Neuronal stem cell (in vitro differentiated cells): Measurements from ENCODE around the gene LRRC18. TPM values are rescaled to one million over a fixed set of nuclear protein-coding genes. Genes with fewer than 3 reads are reported as not detected.
A peak's percentile ranks its signal among the peaks of the same experiment; 100 is the strongest.

Experiments used
- DNase-seq: peaks from one replicate; pipeline ENCODE4 v3.0.0-alpha.2; 2013; ENCODE audit warnings: low spot score
- H2AFZ ChIP-seq: one replicate; pipeline ENCODE4 v1.6.1; 2013; ENCODE audit warnings: mild to moderate bottlenecking, low read length, inconsistent platforms
- H2AK5ac ChIP-seq: 2 replicates; pipeline ENCODE4 v1.6.1; 2013; ENCODE audit warnings: low read depth, mild to moderate bottlenecking, inconsistent platforms, low read length, moderate library complexity, mixed read lengths
- H2BK120ac ChIP-seq: 2 replicates; pipeline ENCODE4 v1.6.1; 2013; ENCODE audit warnings: low read depth, mild to moderate bottlenecking, inconsistent platforms, low read length, moderate library complexity, mixed read lengths
- H2BK12ac ChIP-seq: one replicate; pipeline ENCODE4 v1.6.1; 2013; ENCODE audit warnings: low read length, inconsistent platforms
- H2BK15ac ChIP-seq: 2 replicates; pipeline ENCODE4 v1.6.1; 2013; ENCODE audit warnings: mild to moderate bottlenecking, low read length, inconsistent platforms, mixed read lengths
- H2BK5ac ChIP-seq: one replicate; pipeline ENCODE4 v1.6.1; 2013; ENCODE audit warnings: inconsistent platforms, mild to moderate bottlenecking, low read length, moderate library complexity
- H3K14ac ChIP-seq: one replicate; pipeline ENCODE4 v1.6.1; 2013; ENCODE audit warnings: low read length, inconsistent platforms
- H3K18ac ChIP-seq: 2 replicates; pipeline ENCODE4 v1.6.1; 2013; ENCODE audit warnings: low read length, inconsistent platforms
- H3K23ac ChIP-seq: 2 replicates; pipeline ENCODE4 v1.6.1; 2013; ENCODE audit warnings: low read depth, mild to moderate bottlenecking, mixed read lengths, low read length, inconsistent platforms; ENCODE audit not compliant: poor library complexity
- H3K27ac ChIP-seq: replicated peaks from 3 replicates; pipeline ENCODE4 v1.5.1; 2013; ENCODE audit warnings: low read length, inconsistent platforms
- H3K27me3 ChIP-seq, 3 experiments: 2 replicates each; pipeline ENCODE4 v1.6.1; 2013; ENCODE audit warnings: low read length in 3 of 3, mild to moderate bottlenecking in 2 of 3, inconsistent platforms in 1 of 3, low read depth in 1 of 3, mixed read lengths in 1 of 3, moderate library complexity in 1 of 3; ENCODE audit not compliant: control insufficient read depth in 3 of 3, insufficient read depth in 3 of 3
- H3K36me3 ChIP-seq, 2 donors: replicated peaks in 1 of 2; 2 replicates each; pipeline ENCODE4 v1.6.1; 2013; ENCODE audit warnings: low read length in 2 of 2; ENCODE audit not compliant: control insufficient read depth in 2 of 2, insufficient read depth in 2 of 2
- H3K4ac ChIP-seq: 2 replicates; pipeline ENCODE4 v1.6.1; 2013; ENCODE audit warnings: inconsistent platforms, mild to moderate bottlenecking, low read length, moderate library complexity
- H3K4me1 ChIP-seq, 2 donors: 1 replicate in 1 of 2; 2 replicates in 1 of 2; pipeline ENCODE4 v1.6.1; 2013; ENCODE audit warnings: low read length in 2 of 2, low read depth in 1 of 2; ENCODE audit not compliant: control insufficient read depth in 2 of 2, insufficient read depth in 1 of 2
- H3K4me2 ChIP-seq: one replicate; pipeline ENCODE4 v1.6.1; 2013; ENCODE audit warnings: mild to moderate bottlenecking, low read length, inconsistent platforms; ENCODE audit not compliant: insufficient read depth, poor library complexity, severe bottlenecking
- H3K4me3 ChIP-seq, 2 donors: 2 replicates each; pipeline ENCODE4 v1.5.1; 2013; ENCODE audit warnings: low read length in 2 of 2, mild to moderate bottlenecking in 2 of 2, inconsistent platforms in 1 of 2, moderate library complexity in 1 of 2
- H3K79me1 ChIP-seq: one replicate; pipeline ENCODE4 v1.6.1; 2013; ENCODE audit warnings: low read depth, mild to moderate bottlenecking, inconsistent platforms, low read length, moderate library complexity
- H3K9ac ChIP-seq: one replicate; pipeline ENCODE4 v1.6.1; 2013; ENCODE audit warnings: mild to moderate bottlenecking, low read depth, low read length, inconsistent platforms; ENCODE audit not compliant: poor library complexity
- H3K9me3 ChIP-seq, 2 donors: replicated peaks in 1 of 2; 2 replicates each; pipeline versions ENCODE3 to v1.6.1; 2013; ENCODE audit warnings: low read length in 2 of 2, mild to moderate bottlenecking in 2 of 2, inconsistent platforms in 1 of 2, low read depth in 1 of 2, mixed read lengths in 1 of 2, moderate library complexity in 1 of 2; ENCODE audit not compliant: control insufficient read depth in 2 of 2, insufficient read depth in 1 of 2
- H4K8ac ChIP-seq: one replicate; pipeline ENCODE4 v1.6.1; 2013; ENCODE audit warnings: low read depth, mild to moderate bottlenecking, inconsistent platforms, low read length, moderate library complexity
- H4K91ac ChIP-seq: one replicate; pipeline ENCODE4 v1.6.1; 2013; ENCODE audit warnings: low read length, low read depth, mild to moderate bottlenecking, inconsistent platforms; ENCODE audit not compliant: poor library complexity
- WGBS, 2 donors: extraction: QIAGEN DNeasy Blood & Tissue Kit; methylation state at CpG; one replicate each; pipeline ENCODE4 v1.1.7; 2013; ENCODE audit warnings: missing lambda C conversion rate in 2 of 2, mixed read lengths in 1 of 2; ENCODE audit not compliant: insufficient read length in 2 of 2, insufficient replicate concordance in 1 of 2; ENCODE audit errors: extremely low coverage in 2 of 2; 5-methylcytosine and 5-hydroxymethylcytosine counted together
- polyA plus RNA-seq, 2 experiments: library from polyadenylated mRNA; stranded (reverse); fragments of 200-250 nt; gene quantifications; one replicate each; pipeline ENCODE4 v1.2.3, GENCODE V29; 2013

LRRC18 gene
- polyA plus RNA-seq (2013, experiment 1 of 2), result not detected
- not detected for polyA plus RNA-seq (2013, experiment 2 of 2)

DNA sequence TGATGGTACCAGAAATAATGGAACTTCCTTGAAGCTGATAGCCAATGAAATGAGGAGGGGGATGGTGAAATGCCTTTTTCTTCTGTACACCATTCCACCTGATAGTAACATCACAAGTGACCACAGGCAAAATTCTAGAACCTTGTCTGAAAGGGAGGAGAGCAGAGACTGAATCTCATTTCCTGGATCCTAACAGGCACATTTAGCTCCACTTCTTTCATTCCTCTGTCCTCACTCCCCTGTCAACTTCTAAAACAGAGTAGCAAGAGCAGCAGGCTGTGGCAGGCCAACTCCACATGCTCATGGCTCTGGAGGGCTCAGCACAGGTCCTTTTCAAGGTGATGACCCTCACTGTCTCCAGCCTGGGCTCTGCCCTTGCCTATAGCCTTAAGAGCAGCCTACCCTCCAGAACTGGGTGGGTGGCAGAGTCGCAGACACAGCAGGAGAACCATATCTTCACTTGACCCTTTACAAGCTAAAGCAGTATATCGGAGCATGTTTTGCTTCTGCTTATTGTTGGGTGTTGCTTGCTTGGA lies at the start of gene LRRC18:
LRRC18 (minus strand) TSS at position 51 of the 536 bp plus-strand sequence. CDS start 25,685 bp downstream, outside the sequence.
- no peak for DNase-seq
- H3K4me2 ChIP-seq, result no peak within 1 kb of the TSS
- no peaks in the 10 kb centered on the region for H3K36me3 ChIP-seq
- H3K4ac ChIP-seq, result no peak within 1 kb of the TSS
- no peak within 1 kb of the TSS for H3K18ac ChIP-seq
- H2BK120ac ChIP-seq, result no peak within 1 kb of the TSS
- no peak within 1 kb of the TSS for H3K23ac ChIP-seq
- no peaks in the 10 kb centered on the region for H3K9me3 ChIP-seq
- no CpG with 5 or more reads among the region's 2 CpGs for WGBS, 2 donors
- H3K14ac ChIP-seq, result no peak within 1 kb of the TSS
- H2AK5ac ChIP-seq, result no peak within 1 kb of the TSS
- H4K8ac ChIP-seq, result no peak within 1 kb of the TSS
- no peak within 1 kb of the TSS for H3K9ac ChIP-seq
- H2BK12ac ChIP-seq, result no peak within 1 kb of the TSS
- H3K4me1 ChIP-seq, result peaks cover 9 to 11% of the 10 kb centered on the region in 2 donors
- no peak within 1 kb of the TSS for H4K91ac ChIP-seq
- H2BK5ac ChIP-seq, result no peak within 1 kb of the TSS
- H3K27me3 ChIP-seq, result no peaks in the 10 kb centered on the region
- no peak within 1 kb of the TSS for H3K27ac ChIP-seq
- H2AFZ ChIP-seq, result no peak within 1 kb of the TSS
- H3K4me3 ChIP-seq, result no peak within 1 kb of the TSS
- no peak within 1 kb of the TSS for H2BK15ac ChIP-seq
- H3K79me1 ChIP-seq, result no peaks in the 10 kb centered on the region

DNA sequence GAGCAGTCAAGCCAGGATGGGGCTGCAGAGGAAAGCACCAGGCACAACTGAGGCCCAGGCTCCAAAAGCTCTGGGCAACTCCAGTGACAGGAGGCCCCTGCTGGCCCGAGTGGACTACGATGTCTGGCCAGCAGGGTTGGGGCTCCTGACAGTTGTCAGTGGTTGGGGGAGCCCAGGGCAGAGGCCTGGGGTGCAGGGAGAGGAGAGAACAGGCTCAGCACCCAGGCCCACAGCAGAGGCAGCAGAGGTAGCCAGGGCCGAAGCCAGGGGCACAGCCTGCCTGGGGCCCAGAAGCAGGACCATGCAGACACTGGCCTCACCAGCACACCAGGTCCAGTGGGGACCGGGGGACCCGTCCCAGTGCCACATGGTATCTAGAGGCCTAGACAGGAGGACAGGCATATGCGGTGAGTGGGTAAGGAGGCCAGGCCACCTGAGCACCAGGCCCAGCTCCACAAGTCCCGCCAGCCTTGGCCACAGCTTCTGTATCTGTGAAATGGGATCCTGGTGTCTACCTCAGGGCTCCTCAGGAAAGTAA lies 46.0 kb upstream of the LRRC18 start:
- Histone ChIP-seq H2BK5ac (no peak overlapping the region), H3K14ac (no peak overlapping the region), H4K91ac (no peak overlapping the region), H3K4me3 (no peak overlapping the region), H3K36me3 (no peaks in the 10 kb centered on the region), H2BK120ac (no peak overlapping the region), H3K18ac (peak overlapping the region; percentile 7), H3K9ac (no peak overlapping the region), H2BK12ac (no peak overlapping the region), H2AFZ (no peak overlapping the region), H3K9me3 (no peaks in the 10 kb centered on the region), H3K4me2 (no peak overlapping the region), H3K23ac (peak overlapping the region; percentile 48), H2BK15ac (no peak overlapping the region), H3K4ac (no peak overlapping the region), H3K27ac (no peak overlapping the region), H3K27me3 (peaks cover 0 to 22% (median 1%) of the 10 kb centered on the region in 3 experiments), H3K79me1 (no peaks in the 10 kb centered on the region), H2AK5ac (no peak overlapping the region), H4K8ac (no peak overlapping the region), H3K4me1 (no peaks in the 10 kb centered on the region)
- DNase-seq, result no peak
- WGBS, 2 donors, result no CpG with 5 or more reads among the region's 7 CpGs

DNA sequence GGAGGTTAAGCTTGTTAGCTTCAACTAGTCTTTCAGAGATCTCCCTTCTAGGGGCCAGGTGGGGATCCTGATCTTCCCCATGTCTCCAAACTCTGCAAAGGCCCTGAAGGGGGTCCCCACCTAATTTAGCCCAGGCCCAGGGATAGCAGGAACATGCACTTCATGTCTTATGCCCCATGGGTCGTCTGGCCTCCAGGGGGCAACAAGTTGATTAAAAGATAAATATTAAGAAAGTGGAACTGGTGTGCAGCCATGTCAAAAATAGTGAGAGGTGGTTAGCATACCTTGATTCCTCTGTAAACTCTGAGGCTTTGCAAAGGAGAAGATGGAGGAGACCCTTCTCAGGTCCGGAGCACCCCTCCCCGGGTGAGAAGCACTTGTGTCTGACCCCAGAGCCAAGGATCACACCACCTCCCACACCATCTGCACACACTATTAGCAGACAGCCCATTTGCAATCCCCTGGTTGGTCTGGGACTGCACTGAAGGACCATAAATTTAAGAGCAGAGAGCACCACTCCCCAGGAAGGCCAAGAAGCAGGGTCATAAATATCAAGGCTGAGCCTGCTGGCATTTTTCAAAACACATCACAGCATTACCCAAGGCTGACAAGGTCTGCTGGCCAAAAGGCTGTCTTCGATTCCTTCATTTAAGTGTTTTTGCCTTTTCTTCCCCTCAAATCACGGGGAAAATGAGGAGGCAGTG lies 44.2 kb upstream of the LRRC18 start:
- H3K23ac ChIP-seq, result no peak overlapping the region
- no peaks in the 10 kb centered on the region for H3K9me3 ChIP-seq
- no peak overlapping the region for H3K4me2 ChIP-seq
- no peak overlapping the region for H2AFZ ChIP-seq
- H2AK5ac ChIP-seq, result no peak overlapping the region
- H3K4me1 ChIP-seq, result no peaks in the 10 kb centered on the region
- H2BK5ac ChIP-seq, result no peak overlapping the region
- no peak overlapping the region for H3K18ac ChIP-seq
- DNase-seq, result no peak
- no peak overlapping the region for H2BK12ac ChIP-seq
- no peak overlapping the region for H3K14ac ChIP-seq
- no peak overlapping the region for H3K9ac ChIP-seq
- H3K79me1 ChIP-seq, result no peaks in the 10 kb centered on the region
- H3K4me3 ChIP-seq, result no peak overlapping the region
- no peak overlapping the region for H3K4ac ChIP-seq
- H2BK120ac ChIP-seq, result no peak overlapping the region
- no peaks in the 10 kb centered on the region for H3K36me3 ChIP-seq
- H2BK15ac ChIP-seq, result no peak overlapping the region
- peaks cover 0 to 22% (median 1%) of the 10 kb centered on the region in 3 experiments for H3K27me3 ChIP-seq
- H4K91ac ChIP-seq, result no peak overlapping the region
- H3K27ac ChIP-seq, result no peak overlapping the region
- no peak overlapping the region for H4K8ac ChIP-seq
- WGBS, 2 donors, result no CpG with 5 or more reads among the region's 5 CpGs

DNA sequence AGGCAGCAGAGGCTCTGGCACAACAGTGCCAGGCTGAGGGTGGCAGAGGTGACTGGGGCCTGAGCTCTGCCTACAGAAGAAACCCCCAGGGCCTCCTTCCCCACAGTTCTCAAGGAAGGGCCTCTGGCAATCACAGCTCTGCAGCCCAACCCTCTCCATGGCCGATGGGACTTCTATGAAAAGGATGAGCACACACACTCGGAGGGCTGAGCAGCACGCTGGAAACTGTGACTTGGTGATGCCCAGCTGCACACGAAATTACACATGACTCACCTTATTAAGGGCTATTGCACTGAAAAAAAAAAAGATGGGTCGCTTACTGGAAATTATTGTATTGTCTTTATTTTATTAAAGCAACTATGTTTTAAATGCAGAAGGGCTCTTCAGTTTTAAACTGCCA lies 42.9 kb upstream of the LRRC18 start:
- H4K91ac ChIP-seq, result no peak overlapping the region
- no CpG with 5 or more reads among the region's 5 CpGs for WGBS, 2 donors

More for the DNA sequence above, 42.9 kb upstream of the LRRC18 start:
- no peak overlapping the region for H3K4ac ChIP-seq
- H3K27ac ChIP-seq, result no peak overlapping the region
- no peak for DNase-seq
- no peak overlapping the region for H2AFZ ChIP-seq
- H3K9me3 ChIP-seq, result no peaks in the 10 kb centered on the region
- no peak overlapping the region for H3K9ac ChIP-seq
- H3K79me1 ChIP-seq, result no peaks in the 10 kb centered on the region
- H2BK120ac ChIP-seq, result no peak overlapping the region
- no peak overlapping the region for H3K4me3 ChIP-seq
- no peak overlapping the region for H3K4me2 ChIP-seq
- H2BK12ac ChIP-seq, result no peak overlapping the region
- no peak overlapping the region for H3K18ac ChIP-seq
- no peak overlapping the region for H2BK15ac ChIP-seq
- H2AK5ac ChIP-seq, result no peak overlapping the region
- no peak overlapping the region for H2BK5ac ChIP-seq
- H3K23ac ChIP-seq, result no peak overlapping the region
- H3K36me3 ChIP-seq, result no peaks in the 10 kb centered on the region
- no peaks in the 10 kb centered on the region for H3K4me1 ChIP-seq
- no peak overlapping the region for H3K14ac ChIP-seq
- H4K8ac ChIP-seq, result no peak overlapping the region
- peaks cover 0 to 16% (median 1%) of the 10 kb centered on the region in 3 experiments for H3K27me3 ChIP-seq
